ENCODE data around the gene PAX7. TPM values are rescaled to one million over a fixed set of nuclear protein-coding genes. Genes with fewer than 3 reads are reported as not detected.

Gene PAX7
- total RNA-seq, 3 donors from 2014 or later (not counting 1 experiment from before 2014, with no cell fraction given): not detected

GRCh38 chr1:18628511-18628910, 2.1 kb upstream of the PAX7 start:
- intact Hi-C loops (cut with micrococcal nuclease): no loop called here
- no peak overlapping the region for H3K27ac ChIP-seq (ENCODE audit: low read length)
- ATAC-seq: no peak
- Mint-ChIP-seq H3K4me3 (no peak overlapping the region), H3K9me3 (no peaks in the 10 kb centered on the region), H3K36me3 (no peaks in the 10 kb centered on the region), H3K27ac (no peak overlapping the region), H3K4me1 (no peaks in the 10 kb centered on the region), H3K27me3 (ENCODE audit: low read depth in 2 of 2) (peaks cover 67 to 74% of the 10 kb centered on the region in 2 donors)
- whole genome bisulfite sequencing (ENCODE audit: insufficient coverage): 74% methylated on average over 8 of the region's 8 CpGs
- peaks cover 17% of the 10 kb centered on the region for H3K27me3 ChIP-seq (ENCODE audit: control insufficient read depth, insufficient read depth, low read length)
- H3K4me3 ChIP-seq (ENCODE audit: low read length): no peak overlapping the region
- no peaks in the 10 kb centered on the region for H3K9me3 ChIP-seq (ENCODE audit: control insufficient read depth, insufficient read depth, low read length)
- H3K4me1 ChIP-seq (ENCODE audit: control insufficient read depth, insufficient read depth, low read length): no peaks in the 10 kb centered on the region
- no peak for TF ChIP-seq CTCF (IDR thresholded peaks at IDR 0.05)
- H3K36me3 ChIP-seq (ENCODE audit: control insufficient read depth, insufficient read depth, low read length): no peaks in the 10 kb centered on the region
- DNase-seq: no peak

GRCh38 chr1:18629659-18630510, 761 bp upstream of the PAX7 start:
- Mint-ChIP-seq H3K27me3 (ENCODE audit: low read depth in 2 of 2) (peaks cover 70 to 74% of the 10 kb centered on the region in 2 donors), H3K9me3 (no peaks in the 10 kb centered on the region), H3K36me3 (no peaks in the 10 kb centered on the region), H3K4me1 (no peaks in the 10 kb centered on the region), H3K27ac (no peak overlapping the region), H3K4me3 (no peak overlapping the region)
- H3K36me3 ChIP-seq (ENCODE audit: control insufficient read depth, insufficient read depth, low read length): no peaks in the 10 kb centered on the region
- WGBS (ENCODE audit: insufficient coverage): 11% methylated on average over 39 of the region's 39 CpGs
- no peak for ATAC-seq
- H3K4me3 ChIP-seq (ENCODE audit: low read length): no peak overlapping the region
- no peaks in the 10 kb centered on the region for H3K9me3 ChIP-seq (ENCODE audit: control insufficient read depth, insufficient read depth, low read length)
- no peak overlapping the region for H3K27ac ChIP-seq (ENCODE audit: low read length)
- intact Hi-C loops (cut with micrococcal nuclease): no loop called here
- H3K4me1 ChIP-seq (ENCODE audit: control insufficient read depth, insufficient read depth, low read length): no peaks in the 10 kb centered on the region
- TF ChIP-seq CTCF (IDR thresholded peaks at IDR 0.05): no peak
- H3K27me3 ChIP-seq (ENCODE audit: control insufficient read depth, insufficient read depth, low read length): peaks cover 18% of the 10 kb centered on the region
- DNase-seq: no peak

GRCh38 chr1:18631496-18632217, 1.0 kb downstream of the PAX7 start:
- H3K4me3 Mint-ChIP-seq: no peak overlapping the region
- Histone ChIP-seq H3K9me3 (ENCODE audit: control insufficient read depth, insufficient read depth, low read length) (no peaks in the 10 kb centered on the region), H3K27ac (ENCODE audit: low read length) (no peak overlapping the region), H3K36me3 (ENCODE audit: control insufficient read depth, insufficient read depth, low read length) (no peaks in the 10 kb centered on the region), H3K4me1 (ENCODE audit: control insufficient read depth, insufficient read depth, low read length) (no peaks in the 10 kb centered on the region), H3K27me3 (ENCODE audit: control insufficient read depth, insufficient read depth, low read length) (peaks cover 25% of the 10 kb centered on the region), H3K4me3 (ENCODE audit: low read length) (no peak overlapping the region)
- H3K36me3 Mint-ChIP-seq: no peaks in the 10 kb centered on the region
- no peak for ATAC-seq
- H3K27ac Mint-ChIP-seq: no peak overlapping the region
- H3K9me3 Mint-ChIP-seq: no peaks in the 10 kb centered on the region
- no peaks in the 10 kb centered on the region for H3K4me1 Mint-ChIP-seq
- 4% methylated on average over 52 of the region's 53 CpGs for WGBS (ENCODE audit: insufficient coverage)
- peaks cover 71 to 73% of the 10 kb centered on the region in 2 donors for H3K27me3 Mint-ChIP-seq (ENCODE audit: low read depth in 2 of 2)
- intact Hi-C loops (cut with micrococcal nuclease): no loop called here
- DNase-seq: no peak
- no peak for TF ChIP-seq CTCF (IDR thresholded peaks at IDR 0.05)
